Hematopoietic multipotent progenitor cell treated with erythropoietin and hydrocortisone succinate and interleukin-3 and kit ligand, for 6 days (in vitro differentiated cells): Measurements from ENCODE around the gene COL25A1.
A peak's percentile ranks its signal among the peaks of the same experiment; 100 is the strongest.

ENCODE experiments used
- DNase-seq: peaks from one replicate; pipeline ENCODE4 v3.0.0-alpha.2; 2015

Gene COL25A1

GRCh38 chr4:108794136-108794535 lies 508.3 kb downstream of the COL25A1 start:
- DNase-seq, result no peak

- no peak for DNase-seq
Measured at GRCh38 chr4:108793415-108793814, 509.0 kb downstream of the COL25A1 start.

- no peak for DNase-seq
Measured at GRCh38 chr4:108788731-108789130, 513.7 kb downstream of the COL25A1 start.

- DNase-seq, result no peak
Measured at GRCh38 chr4:108787724-108788123, 514.7 kb downstream of the COL25A1 start.

- no peak for DNase-seq
Measured at GRCh38 chr4:108787106-108787505, 515.4 kb downstream of the COL25A1 start.

GRCh38 chr4:108786351-108786750 lies 516.1 kb downstream of the COL25A1 start:
- DNase-seq, result no peak

GRCh38 chr4:108783665-108784463 lies 518.6 kb downstream of the COL25A1 start:
- DNase-seq, result peak; percentile 53

- DNase-seq, result no peak
Measured at GRCh38 chr4:108779958-108780357, 522.5 kb downstream of the COL25A1 start.

GRCh38 chr4:108777388-108777787 lies 525.1 kb downstream of the COL25A1 start:
- no peak for DNase-seq

GRCh38 chr4:108775921-108776320 lies 526.5 kb downstream of the COL25A1 start:
- no peak for DNase-seq

- DNase-seq, result peak; percentile 27
Measured at GRCh38 chr4:108774809-108775530, 527.5 kb downstream of the COL25A1 start.

GRCh38 chr4:108772402-108772801 lies 530.1 kb downstream of the COL25A1 start:
- no peak for DNase-seq

GRCh38 chr4:108766058-108766457 lies 536.4 kb downstream of the COL25A1 start:
- DNase-seq, result no peak

GRCh38 chr4:108763986-108764385 lies 538.5 kb downstream of the COL25A1 start:
- no peak for DNase-seq

GRCh38 chr4:108763226-108763593 lies 539.2 kb downstream of the COL25A1 start:
- peak; percentile 28 for DNase-seq

- peak; percentile 28 for DNase-seq
Measured at GRCh38 chr4:108762559-108763225, 539.8 kb downstream of the COL25A1 start, which contains the start of gene ETNPPL. Gene ETNPPL (minus strand): TSS chr4:108763053. CDS start chr4:108762898, 155 bp downstream.
